SJCRH30 (cell line): ENCODE measurements around the gene IL17C. TPM values are rescaled to one million over a fixed set of nuclear protein-coding genes. Genes with fewer than 3 reads are reported as not detected.
A peak's percentile ranks its signal among the peaks of the same experiment; 100 is the strongest.

Experiments used
- DNase-seq, 2 experiments: peaks; one replicate each; pipeline ENCODE4 v3.0.0-alpha.2; 2015 to 2020
- H3K27ac ChIP-seq: fragments of 250-450 bp; sonication (Bioruptor Pico); 2 replicates; pipeline ENCODE4 v1.5.1; 2020; ENCODE audit warnings: mild to moderate bottlenecking, moderate library complexity
- H3K27me3 ChIP-seq: fragments of 250-450 bp; sonication (Bioruptor Pico); 2 replicates; pipeline ENCODE4 v1.5.1; 2020; ENCODE audit warnings: mild to moderate bottlenecking, moderate library complexity
- H3K36me3 ChIP-seq: fragments of 250-450 bp; sonication (Bioruptor Pico); 2 replicates; pipeline ENCODE4 v1.5.1; 2020; ENCODE audit warnings: mild to moderate bottlenecking, moderate library complexity
- H3K4me1 ChIP-seq: fragments of 250-450 bp; sonication (Bioruptor Pico); 2 replicates; pipeline ENCODE4 v1.5.1; 2020; ENCODE audit warnings: mild to moderate bottlenecking, moderate library complexity
- H3K4me3 ChIP-seq: fragments of 250-450 bp; sonication (Bioruptor Pico); 2 replicates; pipeline ENCODE4 v1.5.1; 2020; ENCODE audit warnings: mild to moderate bottlenecking, moderate library complexity
- H3K9me3 ChIP-seq: fragments of 250-450 bp; sonication (Bioruptor Pico); replicated peaks from 2 replicates; pipeline ENCODE4 v1.5.1; 2020; ENCODE audit warnings: mild to moderate bottlenecking, moderate library complexity
- total RNA-seq: library from RNA; depleted of rRNA; stranded (reverse); fragments of >200 nt; shearing (Covaris generic); gene quantifications from 2 replicates; pipeline ENCODE4 v1.2.3, GENCODE V29; 2014; rRNA removed

IL17C gene
- not detected in 2 replicates for total RNA-seq

GRCh38 chr16:88638323-88639230, at the start of gene IL17C:
TSS of gene IL17C (plus strand) at chr16:88638572. CDS start at chr16:88638642, 70 bp downstream.
- DNase-seq: no peak
- Histone ChIP-seq H3K36me3 (no peaks in the 10 kb centered on the region), H3K27ac (no peak within 1 kb of the TSS), H3K27me3 (peaks cover 13% of the 10 kb centered on the region), H3K4me3 (no peak within 1 kb of the TSS), H3K4me1 (peaks cover 7% of the 10 kb centered on the region; the same call in 1 of the 2 replicates), H3K9me3 (no peaks in the 10 kb centered on the region)

- DNase-seq: no peak
- no peak overlapping the region for H3K27ac ChIP-seq
- no peaks in the 10 kb centered on the region for H3K4me1 ChIP-seq
- peaks cover 5% of the 10 kb centered on the region; the same call in 1 of the 2 replicates for H3K36me3 ChIP-seq
- no peaks in the 10 kb centered on the region for H3K9me3 ChIP-seq
- H3K4me3 ChIP-seq: no peak overlapping the region
- H3K27me3 ChIP-seq: no peaks in the 10 kb centered on the region
Observed at GRCh38 chr16:88588754-88589153, 49.6 kb upstream of the IL17C start.

GRCh38 chr16:88589441-88589840, 48.9 kb upstream of the IL17C start:
- Histone ChIP-seq H3K27ac (no peak overlapping the region), H3K36me3 (peaks cover 5% of the 10 kb centered on the region; the same call in 1 of the 2 replicates), H3K9me3 (no peaks in the 10 kb centered on the region), H3K27me3 (no peaks in the 10 kb centered on the region), H3K4me1 (no peaks in the 10 kb centered on the region), H3K4me3 (no peak overlapping the region)
- no peak for DNase-seq

GRCh38 chr16:88591577-88592021, 46.8 kb upstream of the IL17C start:
- Histone ChIP-seq H3K4me1 (no peaks in the 10 kb centered on the region), H3K4me3 (no peak overlapping the region), H3K36me3 (peaks cover 5% of the 10 kb centered on the region; the same call in 1 of the 2 replicates), H3K27ac (no peak overlapping the region), H3K9me3 (no peaks in the 10 kb centered on the region), H3K27me3 (no peaks in the 10 kb centered on the region)
- no peak for DNase-seq

- no peaks in the 10 kb centered on the region for H3K27me3 ChIP-seq
- no peak overlapping the region for H3K4me3 ChIP-seq
- H3K9me3 ChIP-seq: no peaks in the 10 kb centered on the region
- no peak for DNase-seq
- H3K27ac ChIP-seq: no peak overlapping the region
- H3K36me3 ChIP-seq: peaks cover 5% of the 10 kb centered on the region; the same call in 1 of the 2 replicates
- H3K4me1 ChIP-seq: peaks cover 8% of the 10 kb centered on the region
Observed at GRCh38 chr16:88593061-88593460, 45.3 kb upstream of the IL17C start.

GRCh38 chr16:88593489-88593888, 44.9 kb upstream of the IL17C start:
- Histone ChIP-seq H3K36me3 (peaks cover 5% of the 10 kb centered on the region; the same call in 1 of the 2 replicates), H3K4me1 (peaks cover 12% of the 10 kb centered on the region), H3K27ac (no peak overlapping the region), H3K9me3 (no peaks in the 10 kb centered on the region), H3K4me3 (no peak overlapping the region), H3K27me3 (no peaks in the 10 kb centered on the region)
- DNase-seq: no peak

GRCh38 chr16:88593910-88594309, 44.5 kb upstream of the IL17C start:
- Histone ChIP-seq H3K36me3 (peaks cover 5% of the 10 kb centered on the region; the same call in 1 of the 2 replicates), H3K27ac (no peak overlapping the region), H3K4me3 (no peak overlapping the region), H3K4me1 (peaks cover 13% of the 10 kb centered on the region), H3K27me3 (no peaks in the 10 kb centered on the region), H3K9me3 (no peaks in the 10 kb centered on the region)
- no peak for DNase-seq

- H3K4me1 ChIP-seq: peaks cover 15% of the 10 kb centered on the region
- no peaks in the 10 kb centered on the region for H3K27me3 ChIP-seq
- peaks cover 12% of the 10 kb centered on the region; the same call in 1 of the 2 replicates for H3K36me3 ChIP-seq
- no peak for DNase-seq
- H3K27ac ChIP-seq: no peak overlapping the region
- H3K4me3 ChIP-seq: no peak overlapping the region
- H3K9me3 ChIP-seq: no peaks in the 10 kb centered on the region
Observed at GRCh38 chr16:88595101-88595500, 43.3 kb upstream of the IL17C start.

GRCh38 chr16:88595921-88596320, 42.5 kb upstream of the IL17C start:
- Histone ChIP-seq H3K36me3 (peaks cover 8% of the 10 kb centered on the region; the same call in 1 of the 2 replicates), H3K4me1 (peaks cover 15% of the 10 kb centered on the region), H3K4me3 (no peak overlapping the region), H3K9me3 (no peaks in the 10 kb centered on the region), H3K27ac (no peak overlapping the region), H3K27me3 (no peaks in the 10 kb centered on the region)
- no peak for DNase-seq

GRCh38 chr16:88596483-88596882, 41.9 kb upstream of the IL17C start:
- Histone ChIP-seq H3K4me3 (no peak overlapping the region), H3K36me3 (peaks cover 6% of the 10 kb centered on the region; the same call in 1 of the 2 replicates), H3K27ac (no peak overlapping the region), H3K9me3 (no peaks in the 10 kb centered on the region), H3K4me1 (peaks cover 15% of the 10 kb centered on the region), H3K27me3 (no peaks in the 10 kb centered on the region)
- no peak for DNase-seq

- Histone ChIP-seq H3K4me3 (no peak overlapping the region), H3K27me3 (no peaks in the 10 kb centered on the region), H3K4me1 (peaks cover 15% of the 10 kb centered on the region), H3K9me3 (no peaks in the 10 kb centered on the region), H3K36me3 (peaks cover 6% of the 10 kb centered on the region; the same call in 1 of the 2 replicates), H3K27ac (peak overlapping the region; percentile 53)
- DNase-seq: peak; percentile 83 to 88
Observed at GRCh38 chr16:88597856-88598491, 40.4 kb upstream of the IL17C start.

- H3K4me3 ChIP-seq: no peak overlapping the region
- peaks cover 6% of the 10 kb centered on the region; the same call in 1 of the 2 replicates for H3K36me3 ChIP-seq
- H3K27ac ChIP-seq: no peak overlapping the region
- no peak for DNase-seq
- H3K27me3 ChIP-seq: no peaks in the 10 kb centered on the region
- no peaks in the 10 kb centered on the region for H3K9me3 ChIP-seq
- H3K4me1 ChIP-seq: peaks cover 15% of the 10 kb centered on the region
Observed at GRCh38 chr16:88599092-88599733, 39.2 kb upstream of the IL17C start.

- Histone ChIP-seq H3K36me3 (peaks cover 6% of the 10 kb centered on the region; the same call in 1 of the 2 replicates), H3K27ac (no peak overlapping the region), H3K4me1 (peaks cover 15% of the 10 kb centered on the region), H3K27me3 (no peaks in the 10 kb centered on the region), H3K9me3 (no peaks in the 10 kb centered on the region), H3K4me3 (no peak overlapping the region)
- no peak for DNase-seq
Observed at GRCh38 chr16:88599825-88600538, 38.4 kb upstream of the IL17C start.

- peaks cover 15% of the 10 kb centered on the region for H3K4me1 ChIP-seq
- no peak overlapping the region for H3K4me3 ChIP-seq
- no peaks in the 10 kb centered on the region for H3K27me3 ChIP-seq
- no peaks in the 10 kb centered on the region for H3K9me3 ChIP-seq
- DNase-seq: no peak
- peaks cover 6% of the 10 kb centered on the region; the same call in 1 of the 2 replicates for H3K36me3 ChIP-seq
- no peak overlapping the region for H3K27ac ChIP-seq
Observed at GRCh38 chr16:88600539-88600896, 37.9 kb upstream of the IL17C start.
